Measurements from ENCODE around the gene ENPP1.

DNA sequence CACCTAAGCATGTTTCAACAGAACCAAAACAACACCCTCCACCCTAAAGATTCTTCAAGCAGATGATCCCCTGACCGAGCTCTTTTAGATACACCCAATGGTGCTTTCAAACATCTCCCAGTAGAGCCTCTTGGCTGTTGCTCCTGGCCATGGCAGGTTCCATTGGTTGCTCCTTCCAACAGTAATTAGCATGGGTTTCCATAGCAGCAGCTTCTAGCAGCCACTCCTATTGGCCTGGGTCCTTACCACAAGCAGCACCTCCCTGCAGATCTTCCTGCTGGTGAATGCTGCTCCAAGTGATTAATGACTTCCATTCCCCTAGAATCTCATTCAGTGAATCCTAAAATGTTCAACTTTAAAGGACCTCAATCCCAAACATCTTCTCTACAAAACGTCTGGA lies 129.4 kb downstream of the ENPP1 start:
- TF ChIP-seq, protein P1, sequence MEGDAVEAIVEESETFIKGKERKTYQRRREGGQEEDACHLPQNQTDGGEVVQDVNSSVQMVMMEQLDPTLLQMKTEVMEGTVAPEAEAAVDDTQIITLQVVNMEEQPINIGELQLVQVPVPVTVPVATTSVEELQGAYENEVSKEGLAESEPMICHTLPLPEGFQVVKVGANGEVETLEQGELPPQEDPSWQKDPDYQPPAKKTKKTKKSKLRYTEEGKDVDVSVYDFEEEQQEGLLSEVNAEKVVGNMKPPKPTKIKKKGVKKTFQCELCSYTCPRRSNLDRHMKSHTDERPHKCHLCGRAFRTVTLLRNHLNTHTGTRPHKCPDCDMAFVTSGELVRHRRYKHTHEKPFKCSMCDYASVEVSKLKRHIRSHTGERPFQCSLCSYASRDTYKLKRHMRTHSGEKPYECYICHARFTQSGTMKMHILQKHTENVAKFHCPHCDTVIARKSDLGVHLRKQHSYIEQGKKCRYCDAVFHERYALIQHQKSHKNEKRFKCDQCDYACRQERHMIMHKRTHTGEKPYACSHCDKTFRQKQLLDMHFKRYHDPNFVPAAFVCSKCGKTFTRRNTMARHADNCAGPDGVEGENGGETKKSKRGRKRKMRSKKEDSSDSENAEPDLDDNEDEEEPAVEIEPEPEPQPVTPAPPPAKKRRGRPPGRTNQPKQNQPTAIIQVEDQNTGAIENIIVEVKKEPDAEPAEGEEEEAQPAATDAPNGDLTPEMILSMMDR (IDR thresholded peaks at IDR 0.05): no peak
- TF ChIP-seq FOXP1 (CRISPR knock-in tag; IDR thresholded peaks at IDR 0.05; ENCODE audit: borderline replicate concordance) (no peak), CREM (CRISPR knock-in tag; IDR thresholded peaks at IDR 0.05) (no peak), CBFB (CRISPR knock-in tag; IDR thresholded peaks at IDR 0.05; ENCODE audit: low read depth) (no peak), NFYB (CRISPR knock-in tag; conservative IDR thresholded peaks at IDR 0.05; ENCODE audit: low read depth) (no peak), ZNF423 (CRISPR knock-in tag; IDR thresholded peaks at IDR 0.05) (no peak)
- TF ChIP-seq, protein P2, sequence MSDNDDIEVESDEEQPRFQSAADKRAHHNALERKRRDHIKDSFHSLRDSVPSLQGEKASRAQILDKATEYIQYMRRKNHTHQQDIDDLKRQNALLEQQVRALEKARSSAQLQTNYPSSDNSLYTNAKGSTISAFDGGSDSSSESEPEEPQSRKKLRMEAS (CRISPR knock-in tag; IDR thresholded peaks at IDR 0.05): no peak
- TF ChIP-seq, protein P3, sequence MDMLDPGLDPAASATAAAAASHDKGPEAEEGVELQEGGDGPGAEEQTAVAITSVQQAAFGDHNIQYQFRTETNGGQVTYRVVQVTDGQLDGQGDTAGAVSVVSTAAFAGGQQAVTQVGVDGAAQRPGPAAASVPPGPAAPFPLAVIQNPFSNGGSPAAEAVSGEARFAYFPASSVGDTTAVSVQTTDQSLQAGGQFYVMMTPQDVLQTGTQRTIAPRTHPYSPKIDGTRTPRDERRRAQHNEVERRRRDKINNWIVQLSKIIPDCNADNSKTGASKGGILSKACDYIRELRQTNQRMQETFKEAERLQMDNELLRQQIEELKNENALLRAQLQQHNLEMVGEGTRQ (CRISPR knock-in tag; IDR thresholded peaks at IDR 0.05): no peak
- TF ChIP-seq, protein P4, sequence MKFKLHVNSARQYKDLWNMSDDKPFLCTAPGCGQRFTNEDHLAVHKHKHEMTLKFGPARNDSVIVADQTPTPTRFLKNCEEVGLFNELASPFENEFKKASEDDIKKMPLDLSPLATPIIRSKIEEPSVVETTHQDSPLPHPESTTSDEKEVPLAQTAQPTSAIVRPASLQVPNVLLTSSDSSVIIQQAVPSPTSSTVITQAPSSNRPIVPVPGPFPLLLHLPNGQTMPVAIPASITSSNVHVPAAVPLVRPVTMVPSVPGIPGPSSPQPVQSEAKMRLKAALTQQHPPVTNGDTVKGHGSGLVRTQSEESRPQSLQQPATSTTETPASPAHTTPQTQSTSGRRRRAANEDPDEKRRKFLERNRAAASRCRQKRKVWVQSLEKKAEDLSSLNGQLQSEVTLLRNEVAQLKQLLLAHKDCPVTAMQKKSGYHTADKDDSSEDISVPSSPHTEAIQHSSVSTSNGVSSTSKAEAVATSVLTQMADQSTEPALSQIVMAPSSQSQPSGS (CRISPR knock-in tag; IDR thresholded peaks at IDR 0.05; ENCODE audit: borderline replicate concordance, low read depth): no peak
- TF ChIP-seq, protein P5, sequence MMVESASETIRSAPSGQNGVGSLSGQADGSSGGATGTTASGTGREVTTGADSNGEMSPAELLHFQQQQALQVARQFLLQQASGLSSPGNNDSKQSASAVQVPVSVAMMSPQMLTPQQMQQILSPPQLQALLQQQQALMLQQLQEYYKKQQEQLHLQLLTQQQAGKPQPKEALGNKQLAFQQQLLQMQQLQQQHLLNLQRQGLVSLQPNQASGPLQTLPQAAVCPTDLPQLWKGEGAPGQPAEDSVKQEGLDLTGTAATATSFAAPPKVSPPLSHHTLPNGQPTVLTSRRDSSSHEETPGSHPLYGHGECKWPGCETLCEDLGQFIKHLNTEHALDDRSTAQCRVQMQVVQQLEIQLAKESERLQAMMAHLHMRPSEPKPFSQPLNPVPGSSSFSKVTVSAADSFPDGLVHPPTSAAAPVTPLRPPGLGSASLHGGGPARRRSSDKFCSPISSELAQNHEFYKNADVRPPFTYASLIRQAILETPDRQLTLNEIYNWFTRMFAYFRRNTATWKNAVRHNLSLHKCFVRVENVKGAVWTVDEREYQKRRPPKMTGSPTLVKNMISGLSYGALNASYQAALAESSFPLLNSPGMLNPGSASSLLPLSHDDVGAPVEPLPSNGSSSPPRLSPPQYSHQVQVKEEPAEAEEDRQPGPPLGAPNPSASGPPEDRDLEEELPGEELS (CRISPR knock-in tag; IDR thresholded peaks at IDR 0.05): no peak

Measured in WTC11 (cell line).